ENCODE measurements around the gene C5orf58. TPM values are rescaled to one million over a fixed set of nuclear protein-coding genes. Genes with fewer than 3 reads are reported as not detected.
"Not testable (repeated sequence)": the region's sequence is repeated elsewhere in the genome, so short reads cannot be mapped to it uniquely, and the experiment has no call there.

Gene C5orf58
- total and polyA plus RNA-seq, 12 donors: 0.39 to 0.80 TPM; not detected in 10

GRCh38 chr5:170248172-170248930, 15.6 kb downstream of the C5orf58 start:
- no peak for DNase-seq
- Histone ChIP-seq H3K36me3 (replicated peaks in 1 of 2) (peaks cover 0 to 4% of the 10 kb centered on the region in 2 donors), H3K4me3 (no peak overlapping the region), H3K27me3 (no peaks in the 10 kb centered on the region), H3K27ac (no peak overlapping the region), H3K4me1 (replicated peaks in 1 of 2) (peaks cover 0 to 8% of the 10 kb centered on the region in 2 donors), H3K9me3 (replicated peaks in 1 of 3) (no peaks in the 10 kb centered on the region)
- TF ChIP-seq CTCF (IDR thresholded peaks at IDR 0.05) (no peak), POLR2A (IDR thresholded peaks at IDR 0.05) (no peak)
- intact Hi-C loops (cut with DNase I): no loop called here
- WGBS, 4 donors: 58 to 67% (median 64%) methylated on average over 6 of the region's 6 CpGs

- 73 to 88% (median 78%) methylated on average over 4 of the region's 4 CpGs for WGBS, 4 donors
- H3K4me1 ChIP-seq (replicated peaks in 1 of 2); H3K9me3 ChIP-seq (replicated peaks in 1 of 3); H3K36me3 ChIP-seq (replicated peaks in 1 of 2); intact Hi-C loops (cut with DNase I); H3K27me3 ChIP-seq; H3K4me3 ChIP-seq; H3K27ac ChIP-seq; DNase-seq: not testable (repeated sequence)
These were observed 16.1 kb downstream of the C5orf58 start for GRCh38 chr5:170248931-170249227.

- Histone ChIP-seq H3K27ac (no peak overlapping the region), H3K4me1 (replicated peaks in 1 of 2) (peaks cover 0 to 8% of the 10 kb centered on the region in 2 donors), H3K27me3 (no peaks in the 10 kb centered on the region), H3K4me3 (no peak overlapping the region), H3K36me3 (replicated peaks in 1 of 2) (peaks cover 0 to 4% of the 10 kb centered on the region in 2 donors), H3K9me3 (replicated peaks in 1 of 3) (no peaks in the 10 kb centered on the region)
- intact Hi-C loops (cut with DNase I): no loop called here
- no peak for DNase-seq
- 72 to 74% (median 73%) methylated on average over 4 of the region's 4 CpGs for WGBS, 4 donors
- no peak for TF ChIP-seq CTCF (IDR thresholded peaks at IDR 0.05)
- TF ChIP-seq POLR2A (IDR thresholded peaks at IDR 0.05): no peak
These were observed 16.6 kb downstream of the C5orf58 start for GRCh38 chr5:170249355-170249754.

GRCh38 chr5:170250810-170251317, 18.1 kb downstream of the C5orf58 start:
- 34 to 42% (median 36%) methylated on average over 3 of the region's 3 CpGs for WGBS, 4 donors
- Histone ChIP-seq H3K4me1 (replicated peaks in 1 of 2) (peaks cover 0 to 8% of the 10 kb centered on the region in 2 donors), H3K27ac (no peak overlapping the region)

More at GRCh38 chr5:170250810-170251317, 18.1 kb downstream of the C5orf58 start:
- TF ChIP-seq CTCF (IDR thresholded peaks at IDR 0.05) (no peak), POLR2A (IDR thresholded peaks at IDR 0.05) (no peak)
- intact Hi-C loops (cut with DNase I): no loop called here
- Histone ChIP-seq H3K36me3 (replicated peaks in 1 of 2) (peaks cover 0 to 4% of the 10 kb centered on the region in 2 donors), H3K27me3 (no peaks in the 10 kb centered on the region), H3K9me3 (replicated peaks in 1 of 3) (no peaks in the 10 kb centered on the region), H3K4me3 (no peak overlapping the region)
- no peak for DNase-seq

Data from adrenal gland (tissue), 12 donors.